HG03439 (cell line): ENCODE data around the gene PRR5L.

Experiments
- ATAC-seq: cut with Tn5 transposase; IDR thresholded peaks from one replicate; pipeline ENCODE4 v1.9.1; 2021; ENCODE audit warnings: mild to moderate bottlenecking, moderate library complexity; ENCODE audit not compliant: unreplicated experiment

PRR5L gene

GRCh38 chr11:36431429-36432092 lies 135.5 kb downstream of the PRR5L start:
- ATAC-seq: no peak

- no peak for ATAC-seq
Measured at GRCh38 chr11:36432093-36432469, 136.0 kb downstream of the PRR5L start.

- ATAC-seq: no peak
Measured at GRCh38 chr11:36432738-36433137, 136.7 kb downstream of the PRR5L start.

- ATAC-seq: no peak
Measured at GRCh38 chr11:36436064-36436463, 140.0 kb downstream of the PRR5L start.

- no peak for ATAC-seq
Measured at GRCh38 chr11:36436589-36436988, 140.5 kb downstream of the PRR5L start.

GRCh38 chr11:36437413-36437812 lies 141.3 kb downstream of the PRR5L start:
- no peak for ATAC-seq

- ATAC-seq: no peak
Measured at GRCh38 chr11:36438126-36438525, 142.0 kb downstream of the PRR5L start.

GRCh38 chr11:36441610-36442208 lies 145.6 kb downstream of the PRR5L start:
- ATAC-seq: peak; percentile 92

GRCh38 chr11:36443661-36444060 lies 147.6 kb downstream of the PRR5L start:
- no peak for ATAC-seq

- no peak for ATAC-seq
Measured at GRCh38 chr11:36446135-36446534, 150.0 kb downstream of the PRR5L start.

- no peak for ATAC-seq
Measured at GRCh38 chr11:36447514-36447913, 151.4 kb downstream of the PRR5L start.

GRCh38 chr11:36447947-36448346 lies 151.9 kb downstream of the PRR5L start:
- no peak for ATAC-seq

- no peak for ATAC-seq
Measured at GRCh38 chr11:36449561-36450096, 153.5 kb downstream of the PRR5L start.

- no peak for ATAC-seq
Measured at GRCh38 chr11:36450110-36450572, 154.1 kb downstream of the PRR5L start.

GRCh38 chr11:36451045-36451444 lies 155.0 kb downstream of the PRR5L start:
- no peak for ATAC-seq

GRCh38 chr11:36451681-36452080 lies 155.6 kb downstream of the PRR5L start:
- no peak for ATAC-seq

- no peak for ATAC-seq
Measured at GRCh38 chr11:36452236-36452940, 156.3 kb downstream of the PRR5L start.

- no peak for ATAC-seq
Measured at GRCh38 chr11:36452961-36453360, 156.9 kb downstream of the PRR5L start.

GRCh38 chr11:36453678-36454077 lies 157.6 kb downstream of the PRR5L start:
- ATAC-seq: no peak

GRCh38 chr11:36454551-36454940 lies 158.5 kb downstream of the PRR5L start:
- no peak for ATAC-seq

- no peak for ATAC-seq
Measured at GRCh38 chr11:36454941-36455631, 159.0 kb downstream of the PRR5L start.
